Endothelial cell of hepatic sinusoid (primary cell): Measurements from ENCODE around the gene TENM4.

ENCODE experiments used
- in situ Hi-C: cut with HindIII; loops from 2 replicates; pipeline ENCODE4 v1.10.0; 2017; ENCODE audit warnings: low sequenced_read_pairs

TENM4 gene

GRCh38 chr11:79353706-79354105, 87.1 kb downstream of the TENM4 start:
- in situ Hi-C loops: no loop called here

- in situ Hi-C loops: no loop called here
Measured at GRCh38 chr11:79352349-79352703, 88.5 kb downstream of the TENM4 start.

DNA sequence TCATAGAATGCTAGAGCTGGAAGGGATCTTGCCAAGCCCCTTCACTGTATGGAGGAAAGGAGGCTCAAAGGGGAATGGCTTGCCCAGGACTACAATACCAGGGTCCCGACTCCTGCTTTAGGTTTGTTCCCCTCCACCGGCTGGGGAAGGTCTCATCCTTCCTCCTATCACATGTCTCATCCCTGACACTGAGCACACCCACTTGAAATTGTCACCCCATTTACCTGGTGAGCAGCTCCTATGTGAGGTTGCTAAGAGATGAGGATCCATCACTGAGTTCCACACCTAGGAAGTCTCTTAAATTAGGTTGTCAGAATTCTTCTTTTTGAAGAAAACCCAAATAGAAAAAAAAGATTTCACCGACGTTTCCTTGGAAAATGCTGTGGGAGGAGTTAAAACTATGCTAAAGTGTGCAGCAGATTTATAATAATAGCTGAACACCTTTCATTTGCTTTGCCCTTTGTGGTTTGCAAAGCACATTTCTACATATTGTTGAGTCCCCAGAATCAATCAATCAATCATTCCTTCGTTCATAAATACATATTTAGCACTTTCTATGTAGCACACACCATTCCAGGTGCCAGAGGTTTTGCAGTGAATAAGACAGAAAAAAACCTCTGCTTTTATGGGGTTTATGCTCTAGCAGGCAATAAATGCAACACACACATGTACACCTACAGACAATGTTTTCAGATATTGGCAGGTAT, 91.7 kb downstream of the TENM4 start:
- in situ Hi-C loops: no loop called here

DNA sequence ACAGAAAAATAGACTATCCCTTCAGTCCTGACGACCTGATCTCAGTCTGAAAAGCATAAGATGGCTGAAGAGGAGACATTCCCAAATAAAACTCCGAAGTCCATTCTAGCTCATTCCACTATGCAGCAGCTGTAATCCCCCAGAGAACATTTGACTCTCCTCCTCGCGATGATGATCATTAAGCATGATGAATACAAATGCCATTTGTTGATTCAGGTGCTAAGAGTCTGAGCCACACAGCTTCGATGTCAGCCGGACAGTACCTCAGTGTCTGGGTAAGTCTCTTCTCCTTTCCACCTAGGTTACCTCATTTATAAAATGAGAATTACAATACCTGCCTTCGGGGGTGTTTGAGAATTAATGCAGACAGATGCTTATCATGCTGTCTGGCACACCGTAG, 94.8 kb downstream of the TENM4 start:
- in situ Hi-C loops: no loop called here

- in situ Hi-C loops: no loop called here
Measured at GRCh38 chr11:79344753-79345294, 96.0 kb downstream of the TENM4 start.

GRCh38 chr11:79342686-79343085, 98.1 kb downstream of the TENM4 start:
- in situ Hi-C loops: no loop called here

- in situ Hi-C loops: no loop called here
Measured at GRCh38 chr11:79342236-79342635, 98.6 kb downstream of the TENM4 start.

- in situ Hi-C loops: no loop called here
Measured at GRCh38 chr11:79340535-79340934, 100.3 kb downstream of the TENM4 start.

DNA sequence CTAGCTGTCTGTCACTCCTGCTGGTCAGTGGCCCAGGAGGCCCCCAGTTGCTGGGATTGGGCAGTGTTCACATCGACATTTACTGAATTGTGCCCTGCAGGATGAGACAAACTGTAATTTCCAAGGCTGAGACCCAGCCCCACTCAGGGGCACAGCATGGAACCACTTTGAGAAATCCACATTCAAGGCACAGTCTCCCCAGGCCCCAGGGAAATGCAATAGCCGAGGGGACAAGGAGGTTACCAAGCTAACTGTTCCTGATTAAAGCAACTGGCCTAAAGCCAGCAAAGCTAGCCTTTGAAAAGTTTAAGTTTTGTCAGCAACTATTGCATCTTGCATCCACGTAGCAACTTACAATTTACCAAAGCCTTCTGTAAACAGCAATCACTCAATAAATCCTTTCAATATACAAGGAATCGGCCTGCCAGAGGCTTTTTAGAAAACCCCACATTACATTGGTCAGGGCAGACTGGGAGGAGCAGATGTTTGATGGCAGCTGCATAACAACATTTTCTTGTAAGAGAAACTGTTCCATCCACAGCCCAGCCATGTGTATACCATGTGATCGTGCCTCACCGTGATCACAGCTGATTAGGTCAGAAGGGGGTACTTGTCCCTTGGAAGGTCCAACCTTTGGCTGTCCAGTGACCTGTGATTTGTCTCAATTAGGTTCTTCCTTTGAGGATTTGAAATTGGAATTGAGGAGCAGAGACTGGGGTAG, 103.9 kb downstream of the TENM4 start:
- in situ Hi-C loops: no loop called here

- in situ Hi-C loops: no loop called here
Measured at GRCh38 chr11:79335681-79336080, 105.1 kb downstream of the TENM4 start.

DNA sequence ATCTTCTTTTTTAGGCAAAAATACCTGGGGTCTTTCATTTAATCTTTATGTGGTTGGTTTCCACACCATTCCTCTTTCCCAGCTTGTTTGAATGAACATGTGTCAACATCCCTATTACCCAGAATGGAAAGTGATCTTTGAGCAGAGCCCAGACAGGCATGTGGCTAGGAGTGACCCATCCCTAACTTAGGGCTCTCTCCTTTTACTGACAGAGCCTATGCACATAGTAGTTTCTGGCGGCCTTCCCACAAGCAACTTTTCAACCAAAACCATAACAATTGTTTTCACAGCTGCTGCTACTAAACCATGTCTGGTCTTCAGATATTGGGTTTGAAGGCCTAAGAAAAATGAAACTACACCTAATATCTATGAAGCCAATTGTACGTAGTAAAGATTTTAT, 107.5 kb downstream of the TENM4 start:
- in situ Hi-C loops: no loop called here

DNA sequence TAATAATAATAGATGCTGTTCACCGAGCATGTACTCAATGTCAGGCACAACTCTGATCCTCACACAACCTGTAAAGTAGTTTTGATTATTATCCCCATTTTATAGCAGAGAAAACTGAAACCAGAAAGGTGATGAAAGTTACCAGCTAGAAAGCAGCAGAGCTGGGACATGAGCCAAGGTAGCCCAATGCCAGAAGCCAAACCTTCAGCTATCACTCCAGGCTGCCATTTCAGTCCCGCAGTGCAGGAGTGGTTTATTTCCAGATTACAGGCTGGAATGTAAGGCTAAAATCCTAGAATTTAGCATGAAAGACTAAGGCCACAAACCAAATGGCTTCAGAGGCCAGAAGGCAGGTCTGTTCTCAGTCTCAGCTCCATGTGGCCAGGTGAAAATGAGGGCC, 108.8 kb downstream of the TENM4 start:
- in situ Hi-C loops: no loop called here

DNA sequence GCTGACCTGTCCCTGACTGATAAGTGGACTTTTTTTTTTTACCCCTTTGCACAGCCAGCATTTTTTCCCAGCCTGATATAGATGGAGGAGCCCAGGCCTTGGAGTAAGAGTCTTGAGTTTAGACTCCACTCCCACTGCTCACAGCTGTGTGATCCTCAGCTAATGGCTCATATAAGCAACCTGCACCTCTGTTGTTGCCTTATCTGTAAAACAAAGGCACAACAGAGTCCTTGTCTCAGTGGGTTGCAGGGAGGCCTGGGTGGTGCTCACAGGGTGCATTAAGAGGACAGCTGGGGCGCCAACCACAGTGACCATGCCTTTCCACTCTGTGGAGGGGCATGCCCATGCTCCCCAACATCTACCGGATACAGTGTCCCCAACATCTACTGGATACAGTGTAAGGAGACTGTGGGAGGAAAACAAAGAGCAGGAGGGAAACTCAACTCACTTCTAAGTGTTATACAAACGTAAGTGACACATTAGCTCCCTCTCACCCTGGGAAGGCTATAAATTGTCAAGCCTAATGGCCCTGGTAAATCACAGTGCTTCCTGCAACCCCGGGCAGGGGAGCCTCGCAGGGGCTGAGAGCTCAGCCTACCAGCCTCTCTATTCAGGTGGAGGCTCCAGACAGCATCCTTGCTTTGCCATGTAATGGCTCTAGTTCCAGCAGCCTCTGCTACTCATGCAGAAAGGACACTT, 109.5 kb downstream of the TENM4 start:
- in situ Hi-C loops: no loop called here

DNA sequence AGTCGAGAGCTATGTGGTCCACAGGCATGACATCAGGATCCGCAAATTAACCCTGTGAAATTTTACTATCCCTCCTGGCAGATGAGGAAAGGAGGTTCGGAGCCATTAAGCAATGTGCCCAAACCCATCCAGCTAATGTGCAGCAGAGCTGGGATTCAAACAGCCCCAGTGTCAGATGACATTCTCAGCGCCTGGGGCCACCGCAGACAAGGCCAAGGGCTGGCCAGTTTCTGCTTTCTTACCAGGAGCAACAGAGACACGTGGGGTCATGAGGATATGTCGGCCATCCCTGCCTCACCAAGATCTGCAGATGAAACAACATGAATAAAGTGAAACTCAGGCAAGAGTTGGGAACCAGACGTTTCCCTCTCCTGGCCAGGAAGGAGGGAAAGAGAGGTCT, 110.2 kb downstream of the TENM4 start:
- in situ Hi-C loops: no loop called here

- in situ Hi-C loops: no loop called here
Measured at GRCh38 chr11:79329561-79329960, 111.3 kb downstream of the TENM4 start.

DNA sequence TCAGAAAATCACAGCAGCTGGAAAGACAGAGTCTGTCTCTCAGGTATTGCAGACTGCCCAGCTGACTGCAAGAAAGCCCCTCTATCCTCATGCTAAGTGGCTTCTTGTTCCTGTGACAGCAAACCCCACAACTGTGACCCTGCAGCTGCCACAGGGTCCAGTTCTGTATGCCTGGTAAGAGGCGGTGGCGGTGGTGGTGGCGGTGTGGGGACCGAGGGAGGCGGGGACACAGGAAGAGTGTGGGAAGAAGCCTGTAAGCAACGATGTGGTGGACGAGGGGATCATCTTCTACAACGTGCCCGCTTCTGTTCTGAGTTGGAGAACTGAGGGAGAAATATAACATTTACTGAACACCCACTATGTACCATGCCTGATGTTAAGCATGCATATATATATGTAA, 112.4 kb downstream of the TENM4 start:
- in situ Hi-C loops: no loop called here

- in situ Hi-C loops: no loop called here
Measured at GRCh38 chr11:79325851-79326250, 115.0 kb downstream of the TENM4 start.

DNA sequence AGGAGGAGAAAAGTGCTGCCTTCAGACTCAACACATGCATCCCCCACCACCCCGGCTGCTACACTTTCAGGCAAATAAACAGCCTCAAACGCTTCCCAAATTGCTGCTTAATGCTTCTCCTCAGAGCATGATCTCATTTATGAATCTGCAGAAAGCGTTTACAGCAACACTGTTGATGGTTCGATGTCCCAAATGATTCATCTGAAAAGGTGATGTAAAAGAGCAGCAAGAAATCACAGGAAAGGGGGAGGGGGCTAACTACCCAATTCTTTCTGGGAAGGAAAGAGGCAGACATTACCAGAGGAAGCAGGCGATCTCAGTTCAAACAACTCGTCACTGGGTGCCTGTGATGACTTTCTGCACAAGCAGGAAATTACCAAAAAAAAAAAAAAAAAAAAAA, 119.6 kb downstream of the TENM4 start:
- in situ Hi-C loops: no loop called here

GRCh38 chr11:79314906-79315689, 125.7 kb downstream of the TENM4 start:
- in situ Hi-C loops: no loop called here

GRCh38 chr11:79313530-79313913, 127.3 kb downstream of the TENM4 start:
- in situ Hi-C loops: no loop called here
